Measurements from ENCODE around the gene RIC3. TPM values are rescaled to one million over a fixed set of nuclear protein-coding genes. Genes with fewer than 3 reads are reported as not detected.

RIC3 gene
- total and polyA plus RNA-seq, 2 experiments from 2014 or later, result 3.2 to 3.6 TPM

GRCh38 chr11:8201644-8202365 lies 33.0 kb upstream of the RIC3 start:
- no peak for DNase-seq (ENCODE audit: low spot score)
- H3K4me1 ChIP-seq (ENCODE audit: insufficient read depth), result no peaks in the 10 kb centered on the region
- no peaks in the 10 kb centered on the region for H3K9me2 ChIP-seq (replicated peaks; ENCODE audit: insufficient read depth)
- no peak overlapping the region for H3K27ac ChIP-seq
- H3K36me3 ChIP-seq (replicated peaks; ENCODE audit: insufficient read depth, low read depth), result no peaks in the 10 kb centered on the region
- H3K27me3 ChIP-seq, result peaks cover 20% of the 10 kb centered on the region
- no peak overlapping the region for H3K4me2 ChIP-seq
- no peak for TF ChIP-seq EZH2 (IDR thresholded peaks at IDR 0.05; ENCODE audit: borderline replicate concordance)
- TF ChIP-seq CTCF (IDR thresholded peaks at IDR 0.05; ENCODE audit: poor library complexity), result no peak
- no peak for TF ChIP-seq EZH2phosphoT487 (IDR thresholded peaks at IDR 0.05; ENCODE audit: low read depth, severe bottlenecking, unreplicated experiment)
- H3K4me3 ChIP-seq, result no peak overlapping the region
- no peak overlapping the region for H2AFZ ChIP-seq
- no peaks in the 10 kb centered on the region for H3K9me3 ChIP-seq (ENCODE audit: low read depth)
- WGBS (ENCODE audit: low lambda C conversion rate, missing lambda C conversion rate), result 53% methylated on average over 4 of the region's 4 CpGs
- no peaks in the 10 kb centered on the region for H3K79me2 ChIP-seq
- no peaks in the 10 kb centered on the region for H4K20me1 ChIP-seq (ENCODE audit: insufficient read depth, poor library complexity, severe bottlenecking)

- H4K20me1 ChIP-seq (ENCODE audit: insufficient read depth, poor library complexity, severe bottlenecking), result no peaks in the 10 kb centered on the region
- TF ChIP-seq EZH2 (IDR thresholded peaks at IDR 0.05; ENCODE audit: borderline replicate concordance) (no peak), CTCF (IDR thresholded peaks at IDR 0.05; ENCODE audit: poor library complexity) (no peak), EZH2phosphoT487 (IDR thresholded peaks at IDR 0.05; ENCODE audit: low read depth, severe bottlenecking, unreplicated experiment) (no peak)
- peaks cover 31% of the 10 kb centered on the region for H3K27me3 ChIP-seq
- H3K9me3 ChIP-seq (ENCODE audit: low read depth), result no peaks in the 10 kb centered on the region
- no peak overlapping the region for H2AFZ ChIP-seq
- H3K36me3 ChIP-seq (replicated peaks; ENCODE audit: insufficient read depth, low read depth), result no peaks in the 10 kb centered on the region
- H3K9me2 ChIP-seq (replicated peaks; ENCODE audit: insufficient read depth), result no peaks in the 10 kb centered on the region
- no peak for DNase-seq (ENCODE audit: low spot score)
- H3K27ac ChIP-seq, result no peak overlapping the region
- H3K4me2 ChIP-seq, result no peak overlapping the region
- 87% methylated on average over 2 of the region's 2 CpGs for WGBS (ENCODE audit: low lambda C conversion rate, missing lambda C conversion rate)
- no peaks in the 10 kb centered on the region for H3K4me1 ChIP-seq (ENCODE audit: insufficient read depth)
- no peaks in the 10 kb centered on the region for H3K79me2 ChIP-seq
- H3K4me3 ChIP-seq, result no peak overlapping the region
Measured at GRCh38 chr11:8199676-8200075, 30.9 kb upstream of the RIC3 start.

- no peaks in the 10 kb centered on the region for H3K9me3 ChIP-seq (ENCODE audit: low read depth)
- H3K4me3 ChIP-seq, result no peak overlapping the region
- no peak overlapping the region for H2AFZ ChIP-seq
- DNase-seq (ENCODE audit: low spot score), result no peak
- H3K27ac ChIP-seq, result no peak overlapping the region
- H3K4me2 ChIP-seq, result no peak overlapping the region
- TF ChIP-seq EZH2phosphoT487 (IDR thresholded peaks at IDR 0.05; ENCODE audit: low read depth, severe bottlenecking, unreplicated experiment) (no peak), EZH2 (IDR thresholded peaks at IDR 0.05; ENCODE audit: borderline replicate concordance) (no peak), CTCF (IDR thresholded peaks at IDR 0.05; ENCODE audit: poor library complexity) (no peak)
- peaks cover 32% of the 10 kb centered on the region for H3K27me3 ChIP-seq
- no peaks in the 10 kb centered on the region for H3K9me2 ChIP-seq (replicated peaks; ENCODE audit: insufficient read depth)
- H3K36me3 ChIP-seq (replicated peaks; ENCODE audit: insufficient read depth, low read depth), result no peaks in the 10 kb centered on the region
- no peaks in the 10 kb centered on the region for H4K20me1 ChIP-seq (ENCODE audit: insufficient read depth, poor library complexity, severe bottlenecking)
- no peaks in the 10 kb centered on the region for H3K4me1 ChIP-seq (ENCODE audit: insufficient read depth)
- H3K79me2 ChIP-seq, result no peaks in the 10 kb centered on the region
Measured at GRCh38 chr11:8196749-8197148, 27.9 kb upstream of the RIC3 start.
